Measurements from ENCODE around the gene GALNT11.
"Not testable (repeated sequence)": the region's sequence is repeated elsewhere in the genome, so short reads cannot be mapped to it uniquely, and the experiment has no call there.

Gene GALNT11

DNA sequence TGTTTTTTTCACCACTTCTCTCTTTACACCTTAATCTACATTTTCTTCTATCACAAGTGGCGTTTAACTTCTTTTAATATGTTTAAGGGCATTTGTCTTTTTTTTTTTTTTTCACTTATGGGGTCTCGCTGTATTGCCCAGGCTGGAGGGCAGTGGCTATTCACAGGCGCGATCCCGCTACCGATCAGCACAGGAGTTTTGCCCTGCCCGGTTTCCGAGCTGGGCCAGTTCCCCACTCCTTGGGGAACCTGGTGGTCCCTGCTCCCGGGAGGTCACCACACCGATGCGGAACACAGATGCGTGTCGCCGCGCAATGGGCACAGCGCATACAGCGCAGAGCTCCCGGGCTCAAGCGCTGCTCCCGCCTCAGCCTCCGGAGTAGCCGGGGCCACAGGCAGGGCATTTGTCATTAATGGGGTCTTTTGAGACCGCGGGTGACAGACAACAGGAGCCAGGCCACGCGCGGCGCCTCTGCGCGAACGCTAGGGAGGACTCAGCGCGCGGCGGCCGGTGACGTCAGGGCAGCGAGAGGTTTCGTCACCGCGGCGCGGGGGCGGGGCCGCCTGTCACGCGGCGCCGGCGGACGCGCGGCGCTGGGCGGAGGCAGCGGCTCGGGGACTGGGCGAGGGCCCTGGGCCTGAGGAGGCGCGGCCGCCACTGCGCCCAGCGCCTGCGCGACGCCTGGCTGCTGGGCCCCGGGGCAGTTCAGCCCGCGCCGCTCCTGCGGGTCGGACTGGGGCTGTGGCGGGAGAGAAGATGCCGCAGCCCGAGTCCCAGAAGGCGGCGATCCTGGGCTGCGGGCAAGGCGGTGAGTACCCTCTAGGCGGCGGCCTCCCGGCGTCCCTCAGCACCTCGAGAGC is at the start of gene GALNT11:
Gene GALNT11, plus strand, starts transcription at position 598 of the 860 bp plus-strand sequence. CDS start 68,554 bp downstream, outside the sequence.
- DNase-seq, result peak; percentile 47

GRCh38 chr7:151978616-151979015 is 46.9 kb upstream of the GALNT11 start:
- DNase-seq, result no peak

DNA sequence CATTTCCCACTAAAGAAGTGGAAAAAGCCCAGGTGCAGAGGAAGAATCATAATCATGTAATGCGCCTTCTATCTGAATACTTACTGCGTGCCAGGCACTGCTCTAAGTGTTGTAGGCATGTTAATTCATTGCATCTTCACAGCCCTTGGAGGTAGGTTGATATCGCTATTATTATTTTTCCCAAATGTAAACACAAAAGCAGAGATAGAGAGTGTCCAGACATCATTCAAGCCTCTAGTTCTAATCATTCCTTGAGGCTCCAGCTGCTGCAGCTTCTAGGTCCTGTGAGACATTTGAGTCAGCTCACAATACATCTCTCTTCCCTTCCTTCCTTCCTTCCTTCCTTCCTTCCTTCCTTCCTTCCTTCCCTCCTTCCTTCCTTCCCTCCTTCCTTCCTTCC is 44.3 kb upstream of the GALNT11 start:
- no peak for DNase-seq

GRCh38 chr7:151982806-151983205 is 42.7 kb upstream of the GALNT11 start:
- DNase-seq, result no peak

DNA sequence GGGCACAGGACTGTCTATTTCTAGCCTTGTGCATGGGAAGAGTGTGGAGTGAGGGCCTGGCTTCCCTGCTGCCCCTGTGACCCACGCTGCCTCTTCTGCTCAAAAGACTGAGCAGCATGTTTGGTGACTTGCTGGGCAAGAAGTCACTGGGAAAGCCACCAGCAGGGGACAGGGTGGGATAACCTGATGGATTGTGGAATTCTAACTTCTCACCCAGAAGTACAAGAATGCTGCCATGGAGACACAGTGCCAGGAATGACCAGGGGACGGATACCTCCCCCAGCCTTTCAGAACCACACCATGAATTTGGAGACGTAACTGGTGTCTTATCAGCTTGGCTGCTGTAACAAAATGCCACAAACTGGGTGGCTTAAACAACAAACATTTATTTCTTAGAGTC is 40.9 kb upstream of the GALNT11 start:
- DNase-seq, result no peak

GRCh38 chr7:151987748-151988529 is 37.5 kb upstream of the GALNT11 start:
- DNase-seq, result no peak

DNA sequence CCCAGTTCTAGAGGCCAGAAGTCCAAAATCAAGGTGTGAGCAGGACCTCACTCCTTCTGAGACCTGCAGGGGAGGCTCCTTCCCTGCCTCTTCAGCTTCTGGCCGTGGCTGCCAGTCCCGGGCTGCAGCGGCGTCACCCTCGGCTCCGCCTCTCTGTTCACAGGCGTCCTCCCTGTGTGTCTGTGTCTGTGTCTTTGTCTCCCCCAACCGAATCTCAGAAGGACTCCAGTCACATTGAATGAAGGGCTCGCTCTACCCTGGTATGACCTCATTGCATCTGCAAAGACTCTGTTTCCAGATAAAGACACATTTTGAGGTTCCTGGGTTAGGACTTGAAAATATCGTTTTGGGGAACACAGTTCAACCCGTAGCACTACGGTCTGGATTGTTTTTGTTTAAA is 33.1 kb upstream of the GALNT11 start:
- peak; percentile 77 for DNase-seq

GRCh38 chr7:151993977-151994676 is 31.3 kb upstream of the GALNT11 start:
- DNase-seq, result peak; percentile 65

DNA sequence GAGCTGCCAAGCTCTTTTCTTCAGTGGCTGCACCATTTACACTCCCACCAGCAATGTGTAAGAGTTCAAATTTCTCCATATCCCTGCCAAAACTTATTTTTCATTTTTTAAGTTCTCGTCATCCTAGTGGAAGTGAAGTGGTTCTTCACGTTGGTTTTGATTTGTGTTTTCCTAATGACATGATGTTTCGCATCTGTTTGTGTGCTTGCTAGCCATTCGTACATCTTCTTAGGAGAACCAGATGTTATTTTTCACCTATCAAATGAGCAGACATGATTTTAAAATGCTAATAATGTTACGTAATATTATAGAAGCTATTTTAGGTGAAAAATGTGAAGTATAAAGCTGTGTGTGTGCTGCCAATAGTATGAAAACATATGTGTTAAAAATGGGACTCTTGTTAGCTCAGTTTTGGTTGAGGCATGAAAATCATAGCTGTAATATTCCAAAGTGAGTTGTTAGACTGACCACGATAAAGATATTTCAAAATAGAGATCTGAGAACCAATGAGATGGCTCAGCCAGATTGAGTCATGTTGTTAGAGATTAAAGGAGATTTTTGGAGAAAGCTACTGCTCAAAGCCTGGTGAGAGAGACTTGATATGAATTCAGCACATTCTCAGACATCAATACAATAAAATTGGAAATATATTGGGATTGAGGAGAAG is 25.9 kb upstream of the GALNT11 start:
- no peak for DNase-seq

DNA sequence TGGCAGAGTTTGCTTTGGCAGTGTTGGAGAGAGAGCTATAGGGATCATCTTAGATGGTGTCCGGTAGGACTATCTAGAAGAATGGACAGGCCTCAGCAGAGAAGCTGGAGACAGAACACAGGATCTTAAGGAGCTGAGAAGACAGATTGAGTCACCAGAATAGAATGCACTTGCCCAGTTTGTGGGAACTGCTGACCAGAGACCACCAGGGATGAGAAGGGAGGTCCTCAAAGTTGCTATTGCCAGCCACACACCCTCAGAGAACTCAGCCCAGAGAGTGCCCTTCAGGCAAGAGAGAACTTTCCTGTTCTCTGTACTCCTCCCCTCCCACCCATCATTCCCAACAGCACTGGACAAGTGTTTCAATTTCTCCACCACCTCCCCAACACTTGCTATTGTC is 25.3 kb upstream of the GALNT11 start:
- no peak for DNase-seq

DNA sequence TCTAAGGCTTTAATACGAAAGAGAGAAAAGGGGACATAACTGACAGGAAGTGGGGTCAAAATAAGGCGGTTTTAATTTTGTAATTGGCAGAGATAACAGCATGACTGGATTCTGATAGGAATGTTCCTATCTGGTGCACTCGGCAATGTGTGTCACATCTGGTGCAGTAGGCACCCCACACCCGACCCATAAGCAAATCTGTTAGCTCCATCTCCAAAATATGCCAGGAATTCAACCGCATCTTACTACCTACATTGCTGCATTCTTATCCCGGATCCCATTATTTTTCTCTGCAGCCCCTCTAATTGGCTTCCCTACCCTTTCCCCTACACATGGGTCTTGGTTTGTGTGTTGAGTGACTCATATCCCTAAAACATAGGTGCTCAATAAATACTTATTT is 19.1 kb upstream of the GALNT11 start:
- DNase-seq, result no peak

GRCh38 chr7:152011860-152012259 is 13.6 kb upstream of the GALNT11 start:
- no peak for DNase-seq

DNA sequence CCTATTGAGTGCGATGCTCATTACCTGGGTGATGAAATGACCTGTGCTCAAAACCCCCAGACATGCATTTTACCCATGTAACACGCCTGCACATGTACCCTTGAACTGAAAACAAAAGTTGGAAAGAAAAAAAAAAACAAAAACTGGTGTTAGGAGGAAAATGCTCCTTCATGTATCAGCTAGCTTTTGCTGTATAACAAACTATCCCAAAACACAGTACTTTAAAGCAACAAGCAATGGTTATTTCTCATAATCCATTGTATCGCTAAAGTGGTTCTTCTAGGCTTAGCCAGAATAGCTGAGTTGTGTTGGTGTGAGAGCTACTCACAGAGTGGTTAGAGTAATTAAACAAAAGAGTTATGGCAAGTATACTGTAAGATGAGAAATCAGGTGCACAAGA is 12.2 kb upstream of the GALNT11 start:
- DNase-seq, result no peak

GRCh38 chr7:152013974-152014373 is 11.5 kb upstream of the GALNT11 start:
- no peak for DNase-seq

DNA sequence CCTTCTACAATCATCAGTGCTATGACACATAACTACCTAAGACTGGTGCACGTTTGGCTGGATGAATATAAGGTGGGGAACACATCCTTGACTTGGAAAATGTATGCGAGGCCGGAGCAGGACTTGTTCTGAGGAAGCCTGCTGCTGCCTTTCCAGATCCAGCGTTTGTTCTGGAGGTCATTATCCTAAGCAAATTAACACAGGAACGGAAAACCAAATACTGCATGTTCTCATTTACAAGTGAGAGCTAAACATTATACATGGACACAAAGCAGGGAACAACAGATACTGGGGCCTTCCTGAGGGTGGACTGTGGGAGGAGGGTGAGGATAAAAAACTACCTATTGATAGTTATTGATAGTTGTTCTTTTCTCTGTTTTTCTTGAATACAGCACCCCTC is 10.8 kb upstream of the GALNT11 start:
- DNase-seq, result no peak

GRCh38 chr7:152015600-152015999 is 9.9 kb upstream of the GALNT11 start:
- DNase-seq, result no peak

- DNase-seq, result no peak
Observed at GRCh38 chr7:152016947-152017346, 8.5 kb upstream of the GALNT11 start.

- not testable (repeated sequence) for DNase-seq
Observed at GRCh38 chr7:152017683-152018082, 7.8 kb upstream of the GALNT11 start.

- DNase-seq, result not testable (repeated sequence)
Observed at GRCh38 chr7:152021740-152022139, 3.7 kb upstream of the GALNT11 start.

DNA sequence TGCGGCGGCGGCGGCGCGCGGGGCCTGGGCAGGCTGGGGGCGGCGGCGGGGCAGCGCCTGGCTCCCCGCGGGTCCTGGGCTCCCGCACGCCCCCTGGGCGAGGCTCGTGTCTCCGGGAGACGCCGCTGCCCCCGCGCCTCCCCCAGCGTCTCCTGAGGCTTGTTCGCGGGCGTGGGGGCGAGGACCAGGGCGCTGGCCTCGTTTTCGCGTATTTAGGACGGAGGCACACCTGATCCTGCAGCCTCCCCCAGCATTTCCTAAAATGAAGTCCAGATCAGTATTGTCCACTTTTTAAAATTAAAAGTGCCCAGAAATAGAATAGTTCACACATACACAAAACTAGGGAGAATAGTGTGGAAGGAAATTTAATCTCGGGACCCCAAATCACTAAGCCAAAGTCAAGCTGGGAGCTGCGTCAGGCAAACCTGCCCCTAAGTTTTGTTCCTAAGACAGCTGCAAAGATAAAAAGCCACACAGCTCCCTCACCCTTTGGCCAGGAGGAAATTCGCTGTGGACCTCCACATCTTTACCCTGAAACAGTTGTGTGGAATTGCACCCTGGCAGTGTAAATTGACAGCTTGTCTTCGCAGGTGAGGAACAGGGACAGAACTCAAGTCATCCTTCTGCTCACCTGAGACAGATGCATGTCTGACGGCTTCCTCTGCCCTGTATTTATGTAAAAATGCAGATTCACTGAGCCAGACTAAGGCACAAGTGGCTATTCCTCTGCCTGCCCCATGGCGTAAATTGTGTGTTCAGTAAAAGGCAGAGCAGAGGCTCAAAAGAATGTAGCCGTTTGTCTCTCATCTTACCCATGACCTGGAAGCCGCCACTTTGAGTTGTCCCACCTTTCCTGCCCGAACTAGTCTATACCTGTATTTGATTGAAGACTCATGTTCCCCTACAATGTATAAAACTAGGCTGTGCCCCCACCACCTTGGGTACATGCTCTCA is 740 bp downstream of the GALNT11 start:
- DNase-seq, result no peak

DNA sequence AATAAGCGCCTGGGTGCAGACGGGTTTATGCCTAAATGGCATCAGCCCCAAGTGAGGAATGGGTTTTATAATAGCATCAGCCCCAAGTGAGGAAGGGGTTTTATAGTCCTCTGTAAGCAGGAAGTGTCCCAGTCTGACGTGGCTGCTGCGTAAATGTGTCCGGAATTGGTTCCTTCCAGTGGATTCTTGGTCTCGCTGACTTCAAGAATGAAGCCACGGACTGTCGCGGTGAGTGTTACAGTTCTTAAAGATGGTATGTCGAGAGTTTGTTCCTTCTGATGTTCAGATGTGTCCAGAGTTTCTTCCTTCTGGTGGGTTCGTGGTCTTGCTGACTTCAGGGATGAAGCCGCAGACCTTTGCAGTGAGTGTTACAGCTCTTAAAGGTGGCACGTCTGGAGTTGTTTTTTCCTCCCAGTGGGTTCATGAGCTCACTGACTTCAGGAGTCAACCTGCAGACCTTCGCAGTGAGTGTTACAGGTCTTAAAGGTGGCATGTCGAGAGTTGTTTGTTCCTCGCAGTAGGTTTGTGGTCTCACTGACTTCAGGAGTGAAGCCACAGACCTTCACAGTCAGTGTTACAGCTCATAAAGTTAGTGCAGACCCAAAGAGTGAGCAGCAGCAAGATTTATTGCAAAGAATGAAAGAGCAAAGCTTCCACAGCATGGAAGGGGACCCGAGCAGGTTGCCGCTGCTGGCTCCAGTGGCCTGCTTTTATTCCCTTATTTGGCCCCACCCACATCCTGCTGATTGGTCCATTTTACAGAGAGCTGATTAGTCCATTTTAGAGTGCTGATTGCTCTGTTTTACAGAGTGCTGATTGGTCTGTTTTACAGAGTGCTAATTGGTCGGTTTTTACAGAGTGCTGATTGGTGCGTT is 2.3 kb downstream of the GALNT11 start:
- not testable (repeated sequence) for DNase-seq

Data from DMS153 (cell line).